ENCODE measurements around the gene NXT2.
"Not testable (repeated sequence)": the region's sequence is repeated elsewhere in the genome, so short reads cannot be mapped to it uniquely, and the experiment has no call there.

Gene NXT2

DNA sequence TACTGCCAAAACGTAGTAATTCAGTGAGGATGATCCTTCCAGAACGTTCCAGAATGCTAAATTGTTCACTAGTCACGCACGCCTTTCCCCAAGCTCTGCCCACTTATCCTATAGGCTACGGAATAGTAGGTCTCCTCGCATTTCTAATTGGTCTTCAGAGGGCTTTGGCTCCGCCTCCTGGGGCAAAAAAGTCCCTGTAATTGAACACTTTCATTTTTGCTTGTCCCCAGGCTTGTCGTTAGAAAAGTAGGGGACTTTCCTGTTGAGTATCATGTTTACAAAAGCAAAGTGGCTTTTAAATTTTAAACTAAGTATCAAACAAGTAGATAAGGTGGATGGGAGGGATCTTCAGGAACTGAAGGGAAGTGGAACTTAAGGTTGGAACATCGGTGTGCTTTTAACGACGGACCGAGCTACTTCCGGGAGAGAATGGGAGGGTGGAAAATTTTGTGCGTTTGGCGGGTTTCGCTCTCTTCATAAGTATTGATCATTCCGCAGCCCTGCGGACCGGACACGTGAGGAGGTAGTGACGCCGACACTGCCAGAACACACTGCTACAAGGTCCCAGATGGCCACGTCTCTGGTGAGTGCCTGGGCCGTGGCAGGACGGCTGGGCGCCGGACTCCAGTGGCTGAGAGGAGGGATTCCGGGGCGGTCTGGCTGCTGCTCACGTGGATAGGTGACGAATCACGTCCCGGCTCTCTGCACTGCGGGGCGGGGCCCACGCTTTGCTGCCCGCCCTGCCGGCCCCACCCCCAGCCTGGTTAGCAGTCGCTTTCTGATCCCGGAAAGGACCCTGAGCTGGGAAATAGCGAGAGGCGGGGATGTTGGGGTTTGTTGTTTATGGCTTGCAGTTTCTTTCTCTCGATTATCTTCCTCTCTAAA is at the start of gene NXT2:
NXT2 (plus strand) TSS at position 406 of the 885 bp plus-strand sequence; CDS start at position 569, 163 bp downstream.
- peak; percentile 88 for DNase-seq

DNA sequence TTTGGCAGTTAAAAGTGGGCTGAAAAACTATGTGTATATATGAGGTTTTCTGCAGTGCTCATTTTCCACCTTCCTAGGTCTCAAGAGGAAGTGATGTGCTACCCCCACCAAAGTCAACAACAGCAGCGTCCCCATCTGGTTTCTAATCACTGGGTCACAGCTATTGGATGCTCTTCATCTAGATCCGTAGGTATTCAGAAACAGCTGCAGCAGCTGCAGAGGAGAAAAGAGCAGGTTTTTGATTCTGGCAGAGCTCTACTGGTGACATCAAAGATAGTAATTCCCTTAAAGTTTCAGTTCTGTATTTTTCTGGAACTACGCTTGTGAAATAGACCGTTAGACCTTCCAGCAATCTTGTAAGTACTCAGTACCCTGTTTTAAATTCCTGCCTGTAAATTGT is 49.0 kb upstream of the NXT2 start:
- DNase-seq: no peak

DNA sequence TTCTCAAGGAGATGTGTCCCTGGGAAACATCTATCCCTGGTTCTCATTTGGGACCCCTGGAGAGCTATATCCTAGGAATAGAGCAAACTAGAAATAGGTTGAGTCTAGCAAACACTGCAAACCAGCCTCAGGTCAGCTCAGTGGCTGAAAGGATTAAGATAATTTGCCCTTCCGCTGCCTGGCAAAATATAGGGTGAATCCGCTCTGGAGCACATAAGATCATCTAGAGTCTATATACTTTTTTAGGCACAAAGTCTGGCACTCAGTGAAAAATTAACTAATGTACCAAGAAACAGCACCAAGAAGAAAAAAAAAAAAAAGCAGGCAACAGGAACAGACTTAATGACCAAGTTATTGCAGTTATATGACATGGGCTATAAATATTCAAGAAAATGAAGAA is 47.5 kb upstream of the NXT2 start:
- no peak for DNase-seq

DNA sequence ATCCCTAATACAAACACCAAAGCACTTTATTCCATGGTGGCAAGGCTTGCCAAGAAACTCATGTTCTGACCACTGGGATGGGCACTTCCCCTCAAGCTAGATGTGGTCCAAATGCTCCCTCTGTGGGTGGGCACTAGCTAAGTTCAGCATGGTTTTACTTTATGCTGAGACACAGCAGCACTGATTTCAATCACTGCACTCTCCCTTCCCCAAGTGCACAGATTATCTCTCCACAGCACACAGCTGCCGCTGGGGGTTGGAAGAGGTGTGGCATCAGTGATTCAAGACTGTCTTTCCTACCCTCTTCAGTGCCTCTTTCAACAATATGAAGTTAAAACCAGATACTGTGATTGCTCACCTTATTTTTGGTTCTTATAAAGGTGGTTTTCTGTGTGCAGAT is 38.2 kb upstream of the NXT2 start:
- DNase-seq: no peak

GRCh38 chrX:109501176-109501575 is 35.5 kb upstream of the NXT2 start:
- DNase-seq: no peak

DNA sequence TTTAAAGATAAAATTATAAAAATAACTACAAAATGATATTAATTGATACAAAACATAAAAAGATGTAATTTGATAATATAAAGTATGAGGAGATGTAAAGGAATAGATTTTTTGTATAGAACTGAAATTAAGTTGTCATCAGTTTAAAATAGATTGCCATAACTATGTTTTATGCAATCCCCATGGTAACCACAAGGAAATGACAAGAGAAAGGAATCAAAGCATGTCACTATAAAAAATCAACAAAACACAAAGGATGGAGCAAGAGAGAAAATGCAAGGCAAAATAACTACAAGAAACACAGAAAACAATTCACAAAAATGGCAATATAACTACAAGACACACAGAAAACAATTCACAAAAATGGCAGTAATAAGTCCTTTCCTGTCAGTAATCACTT is 27.7 kb upstream of the NXT2 start:
- DNase-seq: no peak

DNA sequence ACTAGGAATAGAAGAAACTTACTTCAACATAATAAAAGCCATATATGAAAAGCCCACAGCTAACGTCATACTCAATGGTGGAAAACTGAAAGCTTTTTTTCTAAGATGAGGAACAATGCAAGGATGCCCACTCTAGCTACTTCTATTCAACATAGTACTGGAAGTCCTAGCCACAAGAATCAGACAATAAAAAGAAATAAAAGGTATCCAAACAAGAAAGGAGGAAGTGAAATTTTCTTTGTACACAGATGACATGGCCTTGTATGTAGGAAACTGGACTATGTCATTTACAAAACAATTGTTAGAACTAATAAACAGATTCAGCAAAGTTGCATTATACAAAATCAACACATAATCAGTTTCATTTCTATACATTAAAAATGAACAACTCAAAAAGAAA is 25.5 kb upstream of the NXT2 start:
- DNase-seq: no peak

DNA sequence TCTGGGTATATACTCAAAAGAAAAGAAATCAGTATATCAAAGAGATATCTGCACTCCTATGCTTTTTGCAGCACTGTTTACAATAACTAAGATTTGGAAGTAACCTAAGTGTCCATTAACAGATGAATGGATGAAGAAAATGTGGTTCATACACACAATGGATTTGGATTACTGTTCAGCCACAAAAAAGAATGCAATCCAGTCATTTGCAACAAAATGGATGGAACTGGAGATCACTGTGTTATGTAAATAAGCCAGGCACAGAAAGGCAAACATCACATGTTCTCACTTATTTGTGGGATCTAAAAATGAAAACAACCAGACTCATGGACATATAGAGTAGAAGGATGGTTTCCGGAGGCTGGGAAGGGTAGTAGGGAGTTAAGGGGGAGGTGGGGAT is 17.6 kb upstream of the NXT2 start:
- DNase-seq: no peak

DNA sequence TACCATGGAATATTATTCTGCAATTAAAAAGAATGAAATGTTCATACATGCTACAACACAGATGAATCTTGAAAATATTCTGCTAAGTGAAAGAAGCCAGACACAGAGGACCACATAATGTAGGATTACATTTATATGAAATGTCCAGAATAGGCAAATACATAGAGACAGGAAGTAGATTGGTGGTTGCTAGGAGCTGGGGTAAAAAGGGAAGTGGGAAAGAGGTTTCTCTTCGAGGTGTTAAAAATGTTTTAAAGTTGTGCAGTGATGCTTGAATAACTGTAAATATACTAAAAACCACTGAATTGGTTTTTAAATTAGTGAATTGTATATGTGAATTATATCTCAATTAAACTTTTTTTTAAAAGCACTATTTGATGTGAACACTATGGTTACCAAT is 3.6 kb upstream of the NXT2 start:
- no peak for DNase-seq

DNA sequence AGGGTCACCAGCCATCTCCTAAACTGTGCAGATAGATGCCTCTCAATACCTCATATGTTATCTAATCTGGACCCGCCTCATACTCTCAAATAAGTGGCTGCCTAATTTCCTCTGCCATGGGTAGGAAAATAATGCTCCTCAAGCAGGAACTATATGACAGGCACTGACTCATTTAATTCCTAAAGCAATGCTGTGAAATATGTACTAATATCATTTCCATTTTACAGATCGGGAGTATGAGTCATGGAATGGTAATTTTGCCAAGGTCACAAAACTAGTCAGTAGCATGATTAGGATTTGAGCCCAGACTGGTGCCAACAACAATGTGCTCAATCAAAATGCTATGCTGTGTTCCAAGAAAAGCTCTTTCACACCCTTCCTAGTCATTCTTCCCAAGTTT is 3.0 kb upstream of the NXT2 start:
- DNase-seq: peak; percentile 30

- no peak for DNase-seq
Observed at GRCh38 chrX:109534933-109535332, 1.7 kb upstream of the NXT2 start.

- no peak for DNase-seq
Observed at GRCh38 chrX:109535578-109535977, 1.1 kb upstream of the NXT2 start.

DNA sequence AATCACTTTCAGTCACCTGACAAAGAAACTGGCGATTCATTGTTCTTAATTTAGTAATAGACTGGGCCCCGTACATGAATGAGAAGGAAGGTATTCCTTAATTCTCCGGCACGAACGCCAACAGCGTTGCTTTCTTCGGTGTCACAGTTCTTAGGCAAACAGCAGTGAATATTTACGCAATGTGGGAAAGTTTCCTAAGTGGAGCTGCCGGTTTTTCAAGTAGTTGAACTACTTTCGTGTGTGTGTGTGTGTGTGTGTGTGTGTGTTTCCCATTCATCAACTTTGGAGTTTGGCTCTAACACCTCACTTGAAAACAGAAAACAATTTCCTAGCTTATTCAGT is 651 bp downstream of the NXT2 start:
- DNase-seq: no peak

- DNase-seq: not testable (repeated sequence)
Observed at GRCh38 chrX:109539007-109539406, 2.4 kb downstream of the NXT2 start.

DNA sequence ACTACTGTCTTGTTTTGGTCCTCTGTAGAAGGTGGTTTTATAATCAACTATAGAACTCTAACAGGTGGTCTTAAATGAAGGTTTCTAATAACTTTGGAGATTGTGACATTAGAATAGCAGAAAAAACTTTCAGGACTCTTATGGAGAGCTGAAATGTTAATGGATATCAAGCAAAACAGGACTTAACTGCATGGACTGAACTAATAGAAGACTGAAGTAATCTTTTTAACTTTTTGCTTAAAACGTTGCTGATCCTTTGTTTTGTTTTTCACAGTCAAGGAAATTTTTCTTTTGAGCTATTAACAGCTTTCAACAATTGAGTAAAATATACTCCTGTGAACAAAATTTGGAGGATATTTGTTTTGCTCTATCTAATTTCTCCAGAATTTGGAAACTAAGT is 17.2 kb downstream of the NXT2 start:
- DNase-seq: no peak

DNA sequence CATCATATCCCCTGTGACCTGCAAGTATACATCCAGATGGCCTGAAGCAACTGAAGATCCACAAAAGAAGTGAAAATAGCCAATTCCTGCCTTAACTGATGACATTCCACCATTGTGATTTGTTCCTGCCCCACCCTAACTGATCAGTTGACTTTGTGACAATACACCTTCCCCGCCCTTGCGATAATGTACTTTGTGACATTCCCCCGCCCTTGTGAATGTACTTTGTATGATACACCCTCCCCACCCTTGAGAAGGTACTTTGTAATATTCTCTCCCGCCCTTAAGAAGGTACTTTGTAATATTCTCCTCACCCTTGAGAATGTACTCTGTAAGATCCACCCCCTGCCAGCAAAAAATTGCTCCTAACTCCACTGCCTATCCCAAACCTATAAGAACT is 39.4 kb downstream of the NXT2 start:
- DNase-seq: not testable (repeated sequence)

GRCh38 chrX:109577055-109577454 is 40.4 kb downstream of the NXT2 start:
- DNase-seq: no peak

- DNase-seq: no peak
Observed at GRCh38 chrX:109578916-109579315, 42.3 kb downstream of the NXT2 start.

DNA sequence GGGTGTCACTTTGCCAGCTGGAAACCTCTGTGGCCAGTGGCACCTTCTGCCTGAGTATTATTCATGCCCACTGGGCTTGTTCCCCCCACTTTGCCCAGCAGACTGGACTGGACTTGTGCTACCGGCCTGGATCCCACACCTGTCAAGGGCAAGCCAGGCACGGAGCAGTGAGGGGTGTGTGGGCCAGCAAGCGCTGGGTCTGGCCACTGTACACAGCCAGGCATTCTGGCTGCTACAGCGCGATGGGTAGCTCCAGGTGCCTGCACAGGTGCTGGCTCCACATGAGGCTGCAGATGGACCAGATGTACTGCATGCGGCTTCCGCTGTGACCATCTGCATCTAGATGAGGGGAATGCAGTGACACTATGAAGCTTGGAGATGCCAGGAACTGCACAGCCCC is 48.8 kb downstream of the NXT2 start:
- DNase-seq: no peak

- DNase-seq: no peak
Observed at GRCh38 chrX:109590176-109590575, 53.5 kb downstream of the NXT2 start.
